HG03045 (cell line): ENCODE data around the gene SEMA3A.
"Not testable (repeated sequence)": the region's sequence is repeated elsewhere in the genome, so short reads cannot be mapped to it uniquely, and the experiment has no call there.

ENCODE experiments used
- ATAC-seq: cut with Tn5 transposase; IDR thresholded peaks from one replicate; pipeline ENCODE4 v1.9.1; 2021; ENCODE audit warnings: mild to moderate bottlenecking, moderate library complexity; ENCODE audit not compliant: unreplicated experiment

Gene SEMA3A

GRCh38 chr7:84194484-84195271 is at the start of gene SEMA3A:
SEMA3A (minus strand) TSS chr7:84194789; CDS start chr7:84194586, 203 bp downstream.
- no peak for ATAC-seq

- not testable (repeated sequence) for ATAC-seq
These were observed 48.4 kb upstream of the SEMA3A start for GRCh38 chr7:84243037-84243436.

GRCh38 chr7:84238596-84238995 is 44.0 kb upstream of the SEMA3A start:
- ATAC-seq, result no peak

GRCh38 chr7:84237533-84238173 is 43.1 kb upstream of the SEMA3A start:
- ATAC-seq, result no peak

GRCh38 chr7:84236398-84236797 is 41.8 kb upstream of the SEMA3A start:
- no peak for ATAC-seq

- no peak for ATAC-seq
These were observed 38.1 kb upstream of the SEMA3A start for GRCh38 chr7:84232646-84233045.

GRCh38 chr7:84231157-84231556 is 36.6 kb upstream of the SEMA3A start:
- ATAC-seq, result no peak

- ATAC-seq, result no peak
These were observed 35.9 kb upstream of the SEMA3A start for GRCh38 chr7:84230491-84230890.

GRCh38 chr7:84228526-84228925 is 33.9 kb upstream of the SEMA3A start:
- ATAC-seq, result no peak

GRCh38 chr7:84226759-84227158 is 32.2 kb upstream of the SEMA3A start:
- ATAC-seq, result no peak

GRCh38 chr7:84224505-84224904 is 29.9 kb upstream of the SEMA3A start:
- ATAC-seq, result no peak

- no peak for ATAC-seq
These were observed 24.7 kb upstream of the SEMA3A start for GRCh38 chr7:84219310-84219709.

GRCh38 chr7:84218681-84219080 is 24.1 kb upstream of the SEMA3A start:
- ATAC-seq, result no peak

GRCh38 chr7:84216472-84216871 is 21.9 kb upstream of the SEMA3A start:
- ATAC-seq, result no peak

GRCh38 chr7:84214757-84215156 is 20.2 kb upstream of the SEMA3A start:
- not testable (repeated sequence) for ATAC-seq

GRCh38 chr7:84210301-84210700 is 15.7 kb upstream of the SEMA3A start:
- no peak for ATAC-seq

GRCh38 chr7:84209006-84209405 is 14.4 kb upstream of the SEMA3A start:
- no peak for ATAC-seq

GRCh38 chr7:84207615-84208014 is 13.0 kb upstream of the SEMA3A start:
- no peak for ATAC-seq

GRCh38 chr7:84207025-84207424 is 12.4 kb upstream of the SEMA3A start:
- no peak for ATAC-seq

GRCh38 chr7:84204655-84205054 is 10.1 kb upstream of the SEMA3A start:
- ATAC-seq, result no peak

- no peak for ATAC-seq
These were observed 8.3 kb upstream of the SEMA3A start for GRCh38 chr7:84202855-84203254.

GRCh38 chr7:84200859-84201258 is 6.3 kb upstream of the SEMA3A start:
- ATAC-seq, result no peak
